ENCODE results near the gene ITGAL.
"Not testable (repeated sequence)": the region's sequence is repeated elsewhere in the genome, so short reads cannot be mapped to it uniquely, and the experiment has no call there.

The ITGAL gene

GRCh38 chr16:30474684-30475083 lies 2.1 kb downstream of the ITGAL start:
- H3K27ac ChIP-seq, result no peak overlapping the region
- no peak for TF ChIP-seq CTCF (conservative IDR thresholded peaks at IDR 0.05)
- TF ChIP-seq ZFX (IDR thresholded peaks at IDR 0.05), result no peak

GRCh38 chr16:30476991-30477390 lies 4.4 kb downstream of the ITGAL start:
- H3K27ac ChIP-seq, result no peak overlapping the region
- TF ChIP-seq ZFX (IDR thresholded peaks at IDR 0.05) (no peak), CTCF (conservative IDR thresholded peaks at IDR 0.05) (no peak)

DNA sequence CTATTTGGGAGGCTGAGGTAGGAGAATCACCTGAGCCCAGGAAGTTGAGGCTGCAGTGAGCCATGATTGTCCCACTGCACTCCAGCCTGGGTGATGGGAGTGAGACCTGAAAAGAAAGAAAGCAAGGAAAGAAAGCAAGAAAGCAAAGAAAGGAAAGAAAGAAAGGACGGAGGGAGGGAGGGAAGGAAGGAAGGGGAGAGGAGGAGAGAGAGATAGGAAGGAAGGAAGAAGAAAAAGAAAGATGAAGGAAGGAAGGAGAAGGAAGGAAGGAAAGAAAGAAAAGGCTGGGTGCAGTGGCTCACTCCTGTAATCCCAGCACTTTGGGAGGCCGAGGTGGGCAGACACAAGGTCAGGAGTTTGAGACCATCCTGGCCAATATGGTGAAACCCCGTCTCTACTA lies 5.2 kb downstream of the ITGAL start:
- H3K27ac ChIP-seq, result not testable (repeated sequence)

GRCh38 chr16:30478766-30479478 lies 6.4 kb downstream of the ITGAL start:
- TF ChIP-seq ZFX (IDR thresholded peaks at IDR 0.05), result no peak
- no peak for TF ChIP-seq CTCF (conservative IDR thresholded peaks at IDR 0.05)
- H3K27ac ChIP-seq, result no peak overlapping the region

GRCh38 chr16:30481381-30481780 lies 8.8 kb downstream of the ITGAL start:
- no peak overlapping the region for H3K27ac ChIP-seq
- TF ChIP-seq ZFX (IDR thresholded peaks at IDR 0.05) (no peak), CTCF (conservative IDR thresholded peaks at IDR 0.05) (no peak)

GRCh38 chr16:30482366-30482765 lies 9.8 kb downstream of the ITGAL start:
- no peak overlapping the region for H3K27ac ChIP-seq
- TF ChIP-seq ZFX (IDR thresholded peaks at IDR 0.05), result no peak
- no peak for TF ChIP-seq CTCF (conservative IDR thresholded peaks at IDR 0.05)

DNA sequence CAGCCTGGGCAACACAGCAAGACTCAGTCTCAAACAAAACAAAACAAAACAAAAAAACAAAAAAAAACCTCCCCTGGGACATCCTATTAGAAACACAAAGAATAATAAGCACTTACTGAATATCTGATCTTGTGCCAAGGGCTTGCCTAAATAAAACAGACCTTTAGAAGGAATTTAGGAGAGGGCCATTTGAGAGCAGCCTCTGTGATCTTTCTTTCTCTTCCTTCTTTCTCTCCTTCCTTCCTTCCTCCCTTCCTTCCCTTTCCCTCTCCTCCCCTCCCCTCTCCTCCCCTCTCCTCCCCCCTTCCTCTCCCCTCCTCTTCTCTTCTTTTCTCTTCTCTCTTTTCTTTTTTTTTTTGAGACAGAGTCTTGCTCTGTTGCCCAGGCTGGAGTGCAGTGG lies 12.3 kb downstream of the ITGAL start:
- TF ChIP-seq ZFX (IDR thresholded peaks at IDR 0.05) (no peak), CTCF (conservative IDR thresholded peaks at IDR 0.05) (no peak)
- H3K27ac ChIP-seq, result no peak overlapping the region

GRCh38 chr16:30485818-30486436 lies 13.4 kb downstream of the ITGAL start:
- no peak overlapping the region for H3K27ac ChIP-seq

More at GRCh38 chr16:30485818-30486436, 13.4 kb downstream of the ITGAL start:
- TF ChIP-seq ZFX (IDR thresholded peaks at IDR 0.05) (no peak), CTCF (conservative IDR thresholded peaks at IDR 0.05) (no peak)
